Measurements from ENCODE around the gene LRP6.
"Not testable (repeated sequence)": the region's sequence is repeated elsewhere in the genome, so short reads cannot be mapped to it uniquely, and the experiment has no call there.

Gene LRP6

GRCh38 chr12:12171991-12172511, 94.8 kb downstream of the LRP6 start:
- no peak for DNase-seq

GRCh38 chr12:12167847-12168246, 99.0 kb downstream of the LRP6 start:
- no peak for DNase-seq

- no peak for DNase-seq
Measured at GRCh38 chr12:12166751-12167150, 100.1 kb downstream of the LRP6 start.

GRCh38 chr12:12159988-12160387, 106.9 kb downstream of the LRP6 start:
- no peak for DNase-seq

- no peak for DNase-seq
Measured at GRCh38 chr12:12158858-12159257, 108.0 kb downstream of the LRP6 start.

- no peak for DNase-seq
Measured at GRCh38 chr12:12157424-12157823, 109.4 kb downstream of the LRP6 start.

- DNase-seq: no peak
Measured at GRCh38 chr12:12156828-12157227, 110.0 kb downstream of the LRP6 start.

GRCh38 chr12:12156116-12156515, 110.7 kb downstream of the LRP6 start:
- DNase-seq: no peak

GRCh38 chr12:12153596-12153995, 113.2 kb downstream of the LRP6 start:
- no peak for DNase-seq

- DNase-seq: no peak
Measured at GRCh38 chr12:12147111-12147510, 119.7 kb downstream of the LRP6 start.

- DNase-seq: not testable (repeated sequence)
Measured at GRCh38 chr12:12144531-12144930, 122.3 kb downstream of the LRP6 start.

GRCh38 chr12:12141000-12141399, 125.8 kb downstream of the LRP6 start:
- no peak for DNase-seq

GRCh38 chr12:12138203-12139154, 128.4 kb downstream of the LRP6 start:
- no peak for DNase-seq

GRCh38 chr12:12133785-12134184, 133.1 kb downstream of the LRP6 start:
- DNase-seq: no peak

GRCh38 chr12:12133259-12133658, 133.6 kb downstream of the LRP6 start:
- DNase-seq: no peak

- DNase-seq: no peak
Measured at GRCh38 chr12:12128670-12129069, 138.2 kb downstream of the LRP6 start.

GRCh38 chr12:12127304-12127703, 139.5 kb downstream of the LRP6 start:
- DNase-seq: no peak

GRCh38 chr12:12126551-12126950, 140.3 kb downstream of the LRP6 start:
- DNase-seq: no peak

GRCh38 chr12:12123036-12123604, 143.7 kb downstream of the LRP6 start:
- DNase-seq: no peak

GRCh38 chr12:12121061-12121460, 145.8 kb downstream of the LRP6 start:
- no peak for DNase-seq

GRCh38 chr12:12116677-12117076, 150.2 kb downstream of the LRP6 start:
- DNase-seq: no peak

- no peak for DNase-seq
Measured at GRCh38 chr12:12115514-12115913, 151.3 kb downstream of the LRP6 start.

- not testable (repeated sequence) for DNase-seq
Measured at GRCh38 chr12:12110923-12111555, 155.8 kb downstream of the LRP6 start.

Measured in activated T-cell treated with anti-CD3 and anti-CD28 coated beads for 4 hours (primary cell).